Activated T-cell treated with anti-CD3 and anti-CD28 coated beads for 4 hours (primary cell): ENCODE data around the gene RAB11FIP4.

Source experiments
- DNase-seq: peaks from one replicate; pipeline ENCODE4 v3.0.0-alpha.2; 2020

Gene RAB11FIP4

GRCh38 chr17:31573861-31574260 lies 182.4 kb downstream of the RAB11FIP4 start:
- no peak for DNase-seq

GRCh38 chr17:31574458-31574857 lies 183.0 kb downstream of the RAB11FIP4 start:
- no peak for DNase-seq

- DNase-seq: no peak
Observed at GRCh38 chr17:31575043-31575442, 183.6 kb downstream of the RAB11FIP4 start.

- DNase-seq: no peak
Observed at GRCh38 chr17:31579265-31579664, 187.8 kb downstream of the RAB11FIP4 start.

- DNase-seq: no peak
Observed at GRCh38 chr17:31580316-31580705, 188.8 kb downstream of the RAB11FIP4 start.

- no peak for DNase-seq
Observed at GRCh38 chr17:31580706-31581490, 189.4 kb downstream of the RAB11FIP4 start.

- no peak for DNase-seq
Observed at GRCh38 chr17:31581491-31581890, 190.0 kb downstream of the RAB11FIP4 start.

GRCh38 chr17:31582151-31582907 lies 190.9 kb downstream of the RAB11FIP4 start:
- no peak for DNase-seq

- DNase-seq: no peak
Observed at GRCh38 chr17:31583772-31584356, 192.4 kb downstream of the RAB11FIP4 start.

GRCh38 chr17:31584438-31585279 lies 193.2 kb downstream of the RAB11FIP4 start:
- DNase-seq: no peak

- DNase-seq: no peak
Observed at GRCh38 chr17:31585280-31585630, 193.8 kb downstream of the RAB11FIP4 start.

- DNase-seq: no peak
Observed at GRCh38 chr17:31586946-31587345, 195.5 kb downstream of the RAB11FIP4 start.

- DNase-seq: no peak
Observed at GRCh38 chr17:31587462-31587861, 196.0 kb downstream of the RAB11FIP4 start.
